Measurements from ENCODE around the gene OTUD1.

DNA sequence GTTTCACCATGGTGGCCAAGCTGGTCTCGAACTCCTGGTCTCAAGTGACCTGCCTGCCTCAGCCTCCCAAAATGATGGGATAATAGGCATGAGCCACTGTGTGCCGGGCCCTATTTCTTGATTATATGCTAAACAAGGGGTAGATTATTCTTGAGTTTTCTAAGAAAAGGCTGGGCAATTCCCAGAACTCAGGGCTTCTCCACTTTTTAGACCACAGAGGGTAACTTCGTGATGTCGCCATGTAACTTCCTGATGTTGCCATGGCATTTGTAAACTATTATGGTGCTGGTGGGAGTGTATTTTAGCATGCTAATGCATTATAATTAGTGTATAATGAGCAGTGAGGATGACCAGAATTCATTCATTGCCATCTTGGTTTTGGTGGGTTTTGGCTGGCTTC lies 35.8 kb downstream of the OTUD1 start:
- TF ChIP-seq EZH2 (IDR thresholded peaks at IDR 0.05; ENCODE audit: insufficient read depth, poor library complexity, severe bottlenecking) (no peak), EZH2phosphoT487 (IDR thresholded peaks at IDR 0.05; ENCODE audit: insufficient read depth, low read depth) (no peak)

All from GM23248 (cell line).